KMS-11 (cell line): ENCODE results near the gene ADGB.
"Not testable (repeated sequence)": the region's sequence is repeated elsewhere in the genome, so short reads cannot be mapped to it uniquely, and the experiment has no call there.

Experiments
- H2AFZ ChIP-seq: fragments of 200-600 bp; sonication (generic); 2 replicates; pipeline ENCODE4 v1.6.1; 2016; ENCODE audit warnings: antibody characterized with exemption, mixed run types, low read depth
- H3K27ac ChIP-seq: fragments of 200-600 bp; sonication (generic); 2 replicates; pipeline ENCODE4 v1.6.1; 2016; ENCODE audit warnings: mild to moderate bottlenecking, mixed run types
- H3K27me3 ChIP-seq: fragments of 200-600 bp; sonication (generic); 2 replicates; pipeline ENCODE4 v1.6.1; 2017; ENCODE audit warnings: mild to moderate bottlenecking, low read depth, mixed run types, moderate library complexity; ENCODE audit not compliant: insufficient read depth
- H3K36me3 ChIP-seq: fragments of 200-600 bp; sonication (generic); 2 replicates; pipeline ENCODE4 v1.6.1; 2017; ENCODE audit warnings: mild to moderate bottlenecking, mixed run types; ENCODE audit not compliant: insufficient read depth
- H3K4me1 ChIP-seq: fragments of 200-600 bp; sonication (generic); 2 replicates; pipeline ENCODE4 v1.6.1; 2016; ENCODE audit warnings: mild to moderate bottlenecking, low read depth, mixed run types; ENCODE audit not compliant: poor library complexity, severe bottlenecking
- H3K4me2 ChIP-seq: fragments of 200-600 bp; sonication (generic); 2 replicates; pipeline ENCODE4 v1.7.0; 2016; ENCODE audit warnings: mild to moderate bottlenecking, mixed run types
- H3K4me3 ChIP-seq: fragments of 200-600 bp; sonication (generic); IDR thresholded peaks from 2 replicates; pipeline ENCODE4 v1.6.1; 2017; ENCODE audit warnings: low read depth, low read length, mixed read lengths; ENCODE audit not compliant: insufficient read depth
- H3K79me2 ChIP-seq: fragments of 200-600 bp; sonication (generic); 2 replicates; pipeline ENCODE4 v1.6.1; 2016; ENCODE audit warnings: low read depth, mixed run types; ENCODE audit not compliant: insufficient read depth
- H3K9ac ChIP-seq: fragments of 200-600 bp; sonication (generic); 2 replicates; pipeline ENCODE4 v1.6.1; 2016; ENCODE audit warnings: mild to moderate bottlenecking, mixed run types
- H4K20me1 ChIP-seq: fragments of 200-600 bp; sonication (generic); 2 replicates; pipeline ENCODE4 v1.6.1; 2016; ENCODE audit warnings: mild to moderate bottlenecking, mixed run types; ENCODE audit not compliant: insufficient read depth
- TF ChIP-seq, protein P1 (sequence below): fragments of 200-600 bp; sonication (generic); conservative IDR thresholded peaks from 2 replicates; pipeline ENCODE4 v1.6.1; 2017; ENCODE audit warnings: low read depth, mild to moderate bottlenecking, antibody characterized with exemption, low read length, moderate library complexity, mixed read lengths

Gene ADGB

DNA sequence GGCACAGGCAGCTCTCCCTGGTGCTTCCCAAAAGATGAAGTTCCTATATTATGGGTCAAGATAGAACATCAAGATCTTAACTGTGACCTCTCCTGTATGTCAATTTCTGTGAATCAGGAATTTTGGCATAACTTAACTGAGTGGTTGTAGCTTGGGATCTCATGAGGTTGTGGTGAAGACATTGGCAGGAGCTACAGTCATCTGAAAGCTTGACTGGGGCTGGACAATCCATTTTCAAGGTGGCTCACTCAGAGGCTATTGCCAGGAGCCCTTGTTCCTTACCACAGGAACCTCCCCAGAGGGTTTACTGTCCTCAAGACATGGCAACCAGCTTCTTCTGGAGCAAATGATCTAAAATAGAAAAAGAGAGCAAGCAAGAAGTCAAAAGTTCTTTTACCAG lies 252.2 kb downstream of the ADGB start:
- TF ChIP-seq, protein P1, sequence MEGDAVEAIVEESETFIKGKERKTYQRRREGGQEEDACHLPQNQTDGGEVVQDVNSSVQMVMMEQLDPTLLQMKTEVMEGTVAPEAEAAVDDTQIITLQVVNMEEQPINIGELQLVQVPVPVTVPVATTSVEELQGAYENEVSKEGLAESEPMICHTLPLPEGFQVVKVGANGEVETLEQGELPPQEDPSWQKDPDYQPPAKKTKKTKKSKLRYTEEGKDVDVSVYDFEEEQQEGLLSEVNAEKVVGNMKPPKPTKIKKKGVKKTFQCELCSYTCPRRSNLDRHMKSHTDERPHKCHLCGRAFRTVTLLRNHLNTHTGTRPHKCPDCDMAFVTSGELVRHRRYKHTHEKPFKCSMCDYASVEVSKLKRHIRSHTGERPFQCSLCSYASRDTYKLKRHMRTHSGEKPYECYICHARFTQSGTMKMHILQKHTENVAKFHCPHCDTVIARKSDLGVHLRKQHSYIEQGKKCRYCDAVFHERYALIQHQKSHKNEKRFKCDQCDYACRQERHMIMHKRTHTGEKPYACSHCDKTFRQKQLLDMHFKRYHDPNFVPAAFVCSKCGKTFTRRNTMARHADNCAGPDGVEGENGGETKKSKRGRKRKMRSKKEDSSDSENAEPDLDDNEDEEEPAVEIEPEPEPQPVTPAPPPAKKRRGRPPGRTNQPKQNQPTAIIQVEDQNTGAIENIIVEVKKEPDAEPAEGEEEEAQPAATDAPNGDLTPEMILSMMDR: no peak
- Histone ChIP-seq H3K4me3 (no peak overlapping the region), H3K9ac (no peak overlapping the region), H4K20me1 (no peaks in the 10 kb centered on the region), H3K27ac (no peak overlapping the region), H3K4me1 (no peaks in the 10 kb centered on the region), H3K27me3 (no peaks in the 10 kb centered on the region), H3K36me3 (no peaks in the 10 kb centered on the region), H3K4me2 (no peak overlapping the region), H3K79me2 (no peaks in the 10 kb centered on the region), H2AFZ (no peak overlapping the region)

DNA sequence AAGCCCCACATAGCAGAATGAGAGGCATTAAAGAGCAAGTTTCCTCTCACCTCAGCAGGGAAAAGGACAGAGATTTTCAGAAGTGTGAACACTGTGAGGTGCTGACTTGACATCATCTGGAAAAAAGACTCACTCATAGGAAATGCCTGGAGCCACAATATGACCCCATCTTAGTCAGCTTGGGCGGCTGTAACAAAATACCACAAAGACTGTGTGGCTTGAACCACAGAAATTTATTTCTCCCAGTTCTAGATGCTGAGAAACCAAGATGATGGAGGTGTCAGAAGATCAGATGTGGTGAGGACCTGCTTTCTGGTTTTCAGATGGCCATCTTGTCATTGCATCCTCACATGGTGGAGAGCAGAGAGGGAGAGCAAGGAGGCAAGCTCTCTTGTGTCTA lies 253.1 kb downstream of the ADGB start:
- no peaks in the 10 kb centered on the region for H3K4me1 ChIP-seq
- TF ChIP-seq, protein P1: no peak
- H3K27me3 ChIP-seq: no peaks in the 10 kb centered on the region
- H3K27ac ChIP-seq: no peak overlapping the region
- no peaks in the 10 kb centered on the region for H4K20me1 ChIP-seq
- H3K79me2 ChIP-seq: no peaks in the 10 kb centered on the region
- no peak overlapping the region for H3K4me3 ChIP-seq
- H3K9ac ChIP-seq: no peak overlapping the region
- no peak overlapping the region for H3K4me2 ChIP-seq
- H2AFZ ChIP-seq: no peak overlapping the region
- H3K36me3 ChIP-seq: no peaks in the 10 kb centered on the region

DNA sequence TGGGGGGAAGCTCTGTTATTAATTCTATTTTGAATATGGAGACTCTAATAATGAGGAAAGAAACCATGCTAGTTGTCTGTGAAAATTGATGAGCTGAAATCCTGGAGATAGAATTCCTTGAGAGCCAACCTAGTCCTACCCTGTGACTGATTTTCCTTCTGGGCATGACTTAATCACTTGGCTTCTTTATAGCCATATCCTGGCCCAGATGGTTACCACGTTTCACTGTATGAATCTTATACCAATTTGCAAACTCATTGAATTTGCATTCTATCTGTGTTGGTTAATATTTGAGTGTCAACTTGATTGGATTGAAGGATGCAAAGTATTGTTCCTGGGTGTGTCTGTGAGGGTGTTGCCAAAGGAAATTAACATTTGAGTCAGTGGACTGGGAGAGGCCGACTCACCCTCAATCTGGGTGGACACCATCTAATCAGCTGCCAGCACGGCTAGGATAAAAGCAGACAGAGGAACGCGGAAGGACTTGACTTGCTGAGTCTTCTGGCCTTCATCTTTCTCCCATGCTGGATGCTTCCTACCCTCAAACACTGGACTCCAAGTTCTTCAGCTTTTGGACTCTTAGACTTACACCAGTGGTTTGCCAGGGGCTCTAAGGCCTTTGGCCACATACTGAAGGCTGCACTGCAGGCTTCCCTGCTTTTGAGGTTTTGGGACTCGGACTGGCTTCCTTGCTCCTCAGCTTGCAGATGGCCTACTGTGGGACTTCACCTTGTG lies 255.9 kb downstream of the ADGB start:
- H3K4me1 ChIP-seq, H3K4me3 ChIP-seq, H3K27ac ChIP-seq, H4K20me1 ChIP-seq, H3K27me3 ChIP-seq, H2AFZ ChIP-seq, H3K9ac ChIP-seq, H3K4me2 ChIP-seq, H3K36me3 ChIP-seq, H3K79me2 ChIP-seq: not testable (repeated sequence)

DNA sequence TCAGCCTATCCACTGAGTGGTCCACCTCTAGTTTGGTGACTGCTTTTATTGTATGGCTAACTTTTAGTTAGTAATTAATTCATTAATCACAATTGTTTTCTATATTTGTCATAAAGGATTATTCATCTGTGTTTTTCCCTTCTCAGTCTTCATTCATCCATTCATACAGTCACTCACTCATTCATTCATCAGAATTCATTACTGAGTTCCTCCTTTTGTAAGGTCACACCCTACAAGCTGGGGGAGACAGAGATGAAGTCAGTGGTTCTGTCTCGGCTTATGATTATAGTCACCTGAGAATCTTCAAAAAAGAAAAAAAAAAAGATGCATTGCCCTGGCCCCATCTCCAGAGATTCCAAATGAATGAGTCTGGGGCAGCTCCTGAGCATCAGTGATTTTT lies 257.1 kb downstream of the ADGB start:
- Histone ChIP-seq H3K4me2 (no peak overlapping the region), H3K36me3 (no peaks in the 10 kb centered on the region), H3K27ac (no peak overlapping the region), H3K79me2 (no peaks in the 10 kb centered on the region), H2AFZ (no peak overlapping the region), H3K27me3 (no peaks in the 10 kb centered on the region), H4K20me1 (no peaks in the 10 kb centered on the region), H3K9ac (no peak overlapping the region), H3K4me3 (no peak overlapping the region), H3K4me1 (peaks cover 5% of the 10 kb centered on the region)
- TF ChIP-seq, protein P1: no peak

DNA sequence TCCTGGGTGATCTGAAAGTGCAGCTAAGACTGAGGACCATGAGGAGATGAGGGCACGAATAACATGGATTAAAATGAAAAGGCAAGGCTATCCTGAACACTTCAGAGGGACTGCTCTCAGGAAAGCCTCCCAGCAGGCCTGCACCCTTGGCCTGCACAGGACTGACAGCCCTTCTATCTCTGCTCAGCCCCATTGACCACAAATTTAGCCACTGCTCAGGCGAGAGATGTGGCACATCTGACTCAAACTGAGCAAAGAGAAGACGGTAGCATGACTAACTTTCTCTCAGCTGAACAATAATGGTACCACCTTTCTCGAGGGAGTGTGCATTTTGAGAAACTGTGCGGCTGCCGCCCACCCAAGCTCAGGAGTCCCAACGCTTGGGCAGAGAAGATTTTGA lies 257.5 kb downstream of the ADGB start:
- TF ChIP-seq, protein P1: no peak
- Histone ChIP-seq H4K20me1 (no peaks in the 10 kb centered on the region), H3K36me3 (no peaks in the 10 kb centered on the region), H3K9ac (no peak overlapping the region), H3K79me2 (no peaks in the 10 kb centered on the region), H3K27me3 (no peaks in the 10 kb centered on the region), H3K27ac (no peak overlapping the region), H2AFZ (no peak overlapping the region), H3K4me3 (no peak overlapping the region), H3K4me2 (no peak overlapping the region), H3K4me1 (peaks cover 5% of the 10 kb centered on the region)
